Measurements from ENCODE around the gene FBXO42.

The FBXO42 gene

GRCh38 chr1:16199700-16200099 is 152.6 kb downstream of the FBXO42 start:
- DNase-seq = no peak

DNA sequence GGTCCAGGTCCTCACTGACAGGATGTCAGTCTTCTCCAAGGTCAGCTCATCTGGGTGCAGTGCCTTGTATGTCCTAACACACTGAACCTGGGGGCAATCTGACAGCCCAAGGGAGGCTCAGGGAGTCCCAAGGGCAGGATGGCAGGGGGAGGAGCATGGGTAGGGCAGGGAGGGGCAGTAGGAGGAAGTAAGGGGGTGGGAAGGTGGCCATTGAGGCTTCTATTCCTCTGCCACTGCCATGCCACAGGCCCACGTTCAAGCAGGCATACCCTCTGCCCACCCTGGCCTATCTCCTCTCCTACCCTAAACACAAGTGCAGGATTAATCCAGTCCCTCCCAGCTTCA is 153.2 kb downstream of the FBXO42 start:
- DNase-seq = no peak

GRCh38 chr1:16198444-16199156 is 153.7 kb downstream of the FBXO42 start:
- DNase-seq = no peak

- DNase-seq = no peak
Measured at GRCh38 chr1:16196874-16197273, 155.4 kb downstream of the FBXO42 start.

Data from NCI-H226 (cell line).